T-helper 9 cell (primary cell): ENCODE data around the gene OR10H5.
A peak's percentile ranks its signal among the peaks of the same experiment; 100 is the strongest.
"Not testable (repeated sequence)": the region's sequence is repeated elsewhere in the genome, so short reads cannot be mapped to it uniquely, and the experiment has no call there.

Experiments used
- DNase-seq: peaks from one replicate; pipeline ENCODE4 v3.0.0-alpha.2; 2020

The OR10H5 gene

DNA sequence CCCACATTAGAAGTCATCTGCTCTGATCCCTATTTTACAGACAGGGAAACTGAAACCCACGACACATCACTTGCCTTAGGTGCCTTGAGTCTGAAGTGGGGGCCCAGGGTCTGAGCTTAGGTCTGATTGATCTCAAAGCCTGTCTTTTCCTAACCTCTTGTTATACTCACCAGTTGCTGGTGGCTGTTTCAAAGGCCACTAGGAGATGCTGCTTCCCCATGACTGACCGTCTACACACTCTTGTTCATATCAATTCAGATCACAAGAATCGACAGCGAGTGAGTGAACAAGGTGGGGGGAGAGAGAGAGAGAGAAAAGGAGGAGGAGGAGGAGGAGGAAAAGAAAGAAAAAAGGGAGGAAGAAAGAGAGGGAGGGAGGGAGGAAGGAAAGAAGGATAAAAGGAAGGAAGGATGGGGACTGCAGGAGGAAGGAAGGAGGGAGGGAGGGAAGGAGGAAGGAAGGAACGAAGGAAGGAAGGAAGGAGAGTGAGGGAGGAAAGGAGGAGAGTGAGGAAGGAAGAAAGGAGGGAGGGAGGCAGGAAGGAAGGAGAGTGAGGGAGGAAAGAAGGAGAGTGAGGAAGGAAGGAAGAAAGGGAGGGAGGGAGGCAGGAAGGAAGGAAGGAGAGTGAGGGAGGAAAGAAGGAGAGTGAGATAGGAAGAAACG, 24.7 kb downstream of the OR10H5 start:
- peak; percentile 15 for DNase-seq

DNA sequence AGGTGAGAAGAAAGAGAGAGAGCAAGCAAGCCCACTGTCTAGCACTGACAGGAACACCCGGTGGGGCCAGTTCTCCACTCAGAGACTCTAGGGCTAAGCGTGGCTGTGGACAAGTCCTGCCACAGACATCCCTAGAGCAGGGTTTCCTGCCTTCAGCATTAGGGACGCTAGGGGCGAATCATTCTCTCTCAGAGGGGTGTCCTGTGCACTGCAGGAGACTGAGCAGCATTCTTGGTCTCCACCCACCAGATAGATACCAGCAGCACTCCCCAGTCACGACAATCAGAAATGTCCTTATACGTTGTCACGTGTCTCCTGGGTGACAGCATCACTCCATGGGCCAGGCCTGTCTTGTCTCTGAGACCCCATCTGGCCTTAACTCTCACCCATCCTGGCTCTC, 26.5 kb downstream of the OR10H5 start:
- no peak for DNase-seq

DNA sequence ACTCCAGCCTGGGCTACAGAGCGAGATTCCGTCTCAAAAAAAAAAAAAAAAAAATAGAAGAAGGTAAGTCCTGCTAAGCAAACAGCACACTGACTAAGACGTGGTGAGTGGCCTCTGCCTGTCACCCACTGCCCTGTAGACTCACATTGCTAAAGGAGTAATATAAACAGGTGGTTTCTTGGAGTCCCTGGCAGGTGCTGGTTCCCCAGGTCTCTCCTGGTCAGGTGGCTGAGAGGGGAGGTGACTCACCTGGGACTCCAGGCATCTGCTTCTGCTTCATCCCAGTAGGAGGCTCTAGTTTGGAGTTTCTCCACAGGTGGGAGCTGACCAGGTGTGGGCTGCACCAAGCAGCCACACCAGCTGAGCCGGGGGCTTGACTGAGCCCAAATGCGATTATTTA, 27.8 kb downstream of the OR10H5 start, which contains the start of gene OR10H1:
TSS of gene OR10H1 (minus strand) at position 359 of the 400 bp plus-strand sequence. CDS start 7,627 bp downstream, outside the sequence.
- DNase-seq = no peak

DNA sequence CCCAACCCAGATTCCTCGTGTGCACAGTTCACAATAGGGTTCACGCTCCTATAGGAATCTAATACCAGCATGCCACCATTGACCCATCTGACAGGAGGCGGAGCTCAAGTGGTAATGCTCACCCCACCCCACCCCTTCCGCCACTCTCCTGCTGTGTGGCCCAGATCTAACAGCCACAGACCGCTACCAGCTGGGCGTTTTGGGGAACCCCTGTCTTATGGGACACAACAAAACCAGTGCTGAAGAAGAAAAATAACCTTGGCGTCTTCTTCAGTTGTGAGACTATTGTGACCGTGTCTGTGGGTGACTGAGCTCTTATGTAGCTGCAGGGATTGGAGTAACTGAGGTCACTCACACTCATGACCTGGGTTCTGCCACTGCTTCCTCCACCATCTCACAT, 33.2 kb downstream of the OR10H5 start:
- DNase-seq = no peak

DNA sequence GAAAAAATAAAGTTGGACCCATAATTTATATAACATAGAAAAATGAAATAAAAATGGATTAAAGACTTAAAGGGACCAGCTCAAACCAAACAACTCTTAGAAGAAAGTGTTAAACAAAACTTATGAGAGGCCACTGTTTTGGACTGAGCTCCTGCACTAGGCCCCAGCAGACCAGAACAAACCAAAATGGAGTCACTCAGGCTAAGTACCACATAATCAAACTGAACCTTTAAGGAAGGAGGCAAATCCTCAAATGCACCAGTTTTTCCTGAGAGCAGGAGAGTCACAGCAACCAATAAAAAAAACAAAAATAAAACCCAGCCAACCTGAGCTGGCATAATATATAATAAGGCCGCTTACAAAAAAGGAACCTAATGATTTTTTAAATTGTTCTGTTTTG, 38.3 kb downstream of the OR10H5 start:
- DNase-seq = no peak

DNA sequence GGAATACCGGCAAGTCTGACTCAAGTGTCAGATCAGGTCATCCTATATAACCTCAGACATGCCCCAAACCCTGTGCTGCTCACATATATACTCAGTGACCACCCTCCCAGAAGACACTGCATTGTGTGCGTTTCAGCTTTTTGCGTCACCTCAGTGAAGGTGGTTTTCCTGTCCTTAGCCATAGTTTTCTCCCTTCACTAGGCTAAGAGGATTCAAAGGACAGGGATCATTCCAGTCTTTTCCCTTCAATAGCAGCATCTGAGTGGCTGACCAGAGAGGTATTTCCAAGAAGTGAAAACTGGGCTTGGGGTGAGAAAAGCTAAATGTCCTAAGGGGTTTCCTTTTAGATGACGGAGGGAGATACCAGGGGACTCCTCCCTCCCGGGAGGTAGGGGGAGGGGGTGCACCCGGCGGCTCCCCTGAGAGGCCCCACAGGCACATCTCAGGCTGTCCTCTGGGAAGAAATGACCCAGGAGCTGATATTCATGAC, 40.7 kb downstream of the OR10H5 start:
- no peak for DNase-seq

DNA sequence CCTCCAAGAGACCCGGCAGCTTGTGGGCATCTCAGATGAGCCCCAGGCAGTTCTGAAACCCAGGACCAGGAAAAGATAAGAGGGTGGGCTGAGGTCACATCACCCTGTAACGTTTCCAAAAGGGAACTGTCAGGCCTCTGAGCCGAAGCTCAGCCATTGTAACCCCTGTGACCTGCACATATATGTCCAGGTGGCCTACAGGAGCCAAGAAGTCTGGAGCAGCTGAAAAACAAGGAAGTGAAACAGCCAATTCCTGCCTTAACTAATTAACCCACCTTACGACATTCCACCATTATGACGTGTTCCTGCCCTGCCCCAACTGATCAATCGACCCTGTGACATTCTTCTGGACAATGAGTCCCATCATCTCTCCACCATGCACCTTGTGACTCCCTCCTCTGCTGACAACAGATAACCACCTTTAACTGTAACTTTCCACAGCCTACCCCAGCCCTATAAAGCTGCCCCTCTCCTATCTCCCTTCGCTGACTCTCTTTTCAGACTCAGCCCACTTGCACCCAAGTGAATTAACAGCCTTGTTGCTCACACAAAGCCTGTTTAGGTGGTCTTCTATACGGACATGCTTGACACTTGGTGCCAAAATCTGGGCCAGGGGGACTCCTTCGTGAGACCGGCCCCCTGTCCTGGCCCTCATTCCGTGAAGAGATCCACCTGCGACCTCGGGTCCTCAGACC, 41.3 kb downstream of the OR10H5 start:
- not testable (repeated sequence) for DNase-seq

DNA sequence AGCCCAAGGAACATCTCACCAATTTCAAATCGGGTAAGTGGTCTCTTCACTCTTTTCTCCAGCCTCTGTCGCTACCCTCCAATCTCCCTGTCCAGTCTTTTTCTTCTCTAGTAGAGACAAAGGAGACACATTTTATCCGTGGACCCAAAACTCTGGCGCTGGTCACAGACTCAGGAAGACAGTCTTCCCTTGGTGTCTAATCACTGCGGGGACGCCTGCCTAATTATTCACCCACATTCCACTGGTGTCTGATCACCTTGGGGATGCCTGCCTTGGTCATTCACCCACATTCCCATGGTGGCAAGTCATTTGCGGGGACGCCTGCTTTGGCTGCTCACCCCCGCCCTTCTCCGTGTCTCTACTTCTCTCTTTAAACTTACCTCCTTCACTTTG, 41.8 kb downstream of the OR10H5 start:
- no peak for DNase-seq

DNA sequence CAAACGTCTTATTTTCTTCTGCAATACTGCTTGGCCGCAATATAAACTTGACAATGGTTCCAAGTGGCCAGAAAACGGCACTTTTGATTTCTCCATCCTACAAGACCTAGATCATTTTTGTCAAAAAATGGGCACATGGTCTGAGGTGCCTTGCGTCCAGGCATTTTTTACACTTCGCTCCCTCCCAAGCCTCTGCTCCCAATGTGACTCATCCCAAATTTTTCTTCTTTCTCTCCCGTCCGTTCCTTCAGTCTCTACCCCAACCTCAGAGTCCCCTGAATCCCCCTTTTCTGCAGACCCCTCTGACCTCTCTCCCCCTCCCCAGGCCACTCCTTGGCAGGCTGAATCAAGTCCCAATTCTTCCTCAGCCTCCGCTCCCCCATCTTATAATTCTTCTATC, 42.3 kb downstream of the OR10H5 start:
- DNase-seq = no peak

DNA sequence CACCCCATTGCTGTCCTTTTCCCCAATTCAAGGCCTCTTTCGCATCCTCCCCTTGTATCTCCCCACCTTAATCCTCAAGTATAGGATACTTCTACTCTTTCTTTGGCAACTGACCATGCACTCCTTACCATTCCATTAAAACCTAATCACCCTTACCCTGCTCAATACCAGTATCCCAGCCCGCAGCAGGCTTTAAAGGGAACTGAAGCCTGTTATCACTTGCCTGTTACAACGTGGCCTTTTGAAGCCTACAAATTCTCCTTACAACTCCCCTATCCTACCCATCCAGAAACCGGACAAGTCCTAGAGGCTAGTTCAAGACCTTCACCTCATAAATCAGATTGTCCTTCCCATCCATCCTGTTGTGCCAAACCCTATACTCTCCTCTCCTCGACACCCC, 44.2 kb downstream of the OR10H5 start:
- no peak for DNase-seq

DNA sequence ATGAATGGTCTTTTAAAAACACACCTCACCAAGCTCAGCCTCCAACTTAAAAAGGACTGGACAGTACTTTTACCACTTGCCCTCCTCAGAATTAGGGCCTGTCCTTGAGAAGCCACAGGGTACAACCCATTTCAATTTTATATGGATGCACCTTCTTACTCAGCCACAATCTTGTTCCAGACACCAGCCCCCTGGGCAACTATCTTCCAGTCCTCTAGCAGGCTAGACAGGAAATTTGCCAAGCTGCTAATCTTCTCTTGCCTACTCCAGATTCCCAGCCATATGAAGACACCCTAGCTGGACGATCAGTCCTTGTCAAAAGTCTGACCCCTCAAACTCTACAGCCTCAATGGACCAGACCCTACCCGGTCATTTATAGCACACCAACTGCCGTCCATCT, 46.8 kb downstream of the OR10H5 start:
- DNase-seq = not testable (repeated sequence)

DNA sequence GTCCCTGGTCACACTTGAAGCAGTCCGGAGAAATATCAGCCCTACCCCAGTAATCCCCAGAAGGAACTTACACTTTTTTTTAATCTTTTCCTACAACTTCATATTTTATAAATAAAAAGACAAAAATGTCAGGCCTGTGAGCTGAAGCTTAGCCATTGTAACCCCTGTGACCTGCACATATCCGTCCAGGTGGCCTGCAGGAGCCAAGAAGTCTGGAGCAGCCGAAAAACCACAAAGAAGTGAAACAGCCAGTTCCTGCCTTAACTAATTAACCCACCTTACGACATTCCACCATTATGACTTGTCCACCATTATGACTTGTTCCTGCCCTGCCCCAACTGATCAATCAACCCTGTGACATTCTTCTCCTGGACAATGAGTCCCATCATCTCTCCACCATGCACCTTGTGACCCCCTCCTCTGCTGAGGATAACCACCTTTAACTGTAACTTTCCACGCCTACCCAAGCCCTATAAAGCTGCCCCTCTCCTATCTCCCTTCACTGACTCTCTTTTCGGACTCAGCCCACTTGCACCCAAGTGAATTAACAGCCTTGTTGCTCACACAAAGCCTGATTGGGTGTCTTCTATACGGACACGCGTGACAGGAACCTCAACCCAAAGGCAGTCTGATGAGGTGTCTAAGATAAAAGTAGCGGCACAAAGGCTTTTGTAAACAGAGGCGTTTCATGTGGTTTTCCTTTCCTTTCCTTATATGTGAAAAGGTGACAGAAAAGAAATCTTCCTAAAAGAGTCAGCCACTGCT, 48.3 kb downstream of the OR10H5 start:
- DNase-seq = peak; percentile 48

DNA sequence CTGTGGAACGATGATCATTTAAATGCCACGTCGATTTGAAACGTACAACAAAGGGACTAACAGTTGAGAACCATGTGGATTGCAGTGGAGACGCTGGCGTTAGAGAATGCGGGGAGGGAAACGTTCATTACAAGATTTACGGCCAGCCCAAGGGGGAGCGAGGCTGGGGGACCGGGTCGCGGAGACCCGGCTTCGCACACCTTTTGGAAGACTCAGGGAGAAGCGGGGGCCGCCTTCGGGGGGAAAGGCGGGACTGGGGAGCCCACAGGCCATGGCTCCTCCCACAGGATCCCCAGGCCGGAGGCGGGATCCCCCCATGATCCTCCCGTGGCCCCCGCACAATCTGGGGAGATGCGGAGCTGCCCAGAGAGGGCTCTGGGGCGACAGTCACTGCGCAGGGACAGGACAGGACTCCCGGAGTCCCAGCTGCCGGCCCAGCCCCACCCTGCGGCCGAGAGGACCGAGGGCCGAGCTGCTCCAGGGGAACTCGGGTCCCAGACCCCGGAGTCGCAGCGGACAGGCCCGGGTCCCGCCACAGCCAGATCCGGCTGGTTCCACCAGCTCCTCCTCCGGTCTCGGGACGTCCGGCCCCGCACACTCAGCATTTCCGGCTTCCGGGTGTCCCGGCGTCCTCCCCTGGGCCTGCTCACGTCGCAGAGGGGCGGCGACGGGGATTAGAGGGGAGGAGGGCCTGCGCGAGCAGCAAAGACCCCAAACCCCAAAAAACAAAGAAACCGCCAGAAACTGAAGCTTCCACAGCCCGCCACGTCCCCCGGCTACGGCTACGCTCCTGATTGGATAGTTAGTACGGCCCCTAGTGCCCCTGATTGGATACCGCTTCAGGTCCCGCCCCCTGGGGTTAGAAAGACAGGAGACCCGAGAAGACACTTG, 49.1 kb downstream of the OR10H5 start:
- DNase-seq = peak; percentile 89

DNA sequence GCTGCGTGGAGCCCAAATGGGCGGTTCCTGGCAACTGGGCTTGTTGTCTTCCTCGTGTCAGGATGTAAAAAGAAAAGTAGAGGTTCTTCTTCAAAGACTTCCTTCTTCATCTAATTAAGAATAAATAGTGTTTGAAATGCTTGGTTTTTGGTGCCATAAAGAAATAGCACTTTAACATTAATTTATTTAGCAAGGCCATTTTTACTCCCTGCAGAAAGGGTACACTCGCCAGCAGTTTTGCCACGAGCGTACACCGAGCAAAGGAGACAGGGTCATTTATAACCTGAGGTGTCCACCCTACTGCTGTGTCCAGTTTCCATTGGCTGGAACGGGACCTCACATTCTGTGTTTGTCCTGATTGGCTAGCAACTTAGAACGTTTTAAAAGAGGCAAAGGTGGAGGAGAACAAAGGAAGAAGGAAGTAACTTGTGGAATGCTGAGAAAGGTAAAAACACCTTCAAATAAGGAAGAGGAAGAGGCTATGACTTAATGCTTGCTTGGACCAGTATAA, 49.8 kb downstream of the OR10H5 start:
- no peak for DNase-seq

DNA sequence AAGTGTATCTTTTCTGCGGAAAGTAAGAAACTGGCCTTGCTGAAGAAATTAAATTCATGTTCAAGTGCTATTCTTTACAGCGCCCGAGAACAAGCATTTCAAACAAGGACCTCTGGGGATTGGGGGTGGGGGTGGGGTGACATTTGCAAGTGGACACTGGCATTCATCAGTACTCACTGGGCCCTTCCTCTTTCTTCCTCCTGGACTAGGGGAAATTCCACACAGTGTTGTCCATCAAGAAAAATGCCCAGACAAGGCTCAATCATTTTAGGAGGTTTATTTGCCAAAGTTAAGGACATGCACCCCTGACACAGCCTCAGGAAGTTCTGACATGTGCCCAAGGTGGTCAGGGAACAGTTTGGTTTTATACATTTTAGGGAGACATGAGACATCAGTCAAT, 50.9 kb downstream of the OR10H5 start:
- DNase-seq = no peak

DNA sequence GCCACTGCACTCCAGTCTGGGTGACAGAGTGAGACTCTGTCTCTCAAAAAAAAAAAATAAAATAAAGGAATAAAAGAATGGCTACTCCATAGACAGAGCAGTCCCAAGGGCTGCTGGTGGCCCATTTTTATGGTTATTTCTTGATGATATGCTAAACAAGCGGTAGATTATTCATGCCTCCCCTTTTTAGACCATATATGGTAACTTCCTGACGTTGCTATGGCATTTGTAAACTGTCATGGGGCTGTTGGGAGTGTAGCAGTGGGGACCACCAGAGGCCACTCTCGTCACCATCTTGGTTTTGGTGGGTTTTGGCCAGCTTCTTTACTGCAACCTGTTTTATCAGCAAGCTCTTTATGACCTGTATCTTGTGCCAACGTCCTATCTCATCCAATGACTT, 52.4 kb downstream of the OR10H5 start:
- DNase-seq = not testable (repeated sequence)

DNA sequence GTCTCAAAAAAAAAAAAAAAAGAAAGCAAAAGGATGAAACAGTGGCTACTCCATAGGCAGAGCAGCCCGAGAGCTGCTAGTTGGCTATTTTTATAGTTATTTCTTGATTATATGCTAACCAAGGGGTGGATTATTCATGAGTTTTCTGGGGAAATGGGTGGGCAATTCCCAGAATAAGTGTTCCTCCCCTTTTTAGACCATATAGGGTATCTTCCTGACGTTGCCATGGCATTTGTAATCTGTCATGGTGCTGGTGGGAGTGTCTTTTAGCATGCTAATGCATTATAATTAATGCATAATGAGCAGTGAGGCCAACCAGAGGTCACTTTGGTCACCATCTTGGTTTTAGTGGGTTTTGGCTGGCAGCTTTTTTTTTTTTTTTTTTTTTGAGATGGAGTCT, 53.4 kb downstream of the OR10H5 start:
- no peak for DNase-seq

DNA sequence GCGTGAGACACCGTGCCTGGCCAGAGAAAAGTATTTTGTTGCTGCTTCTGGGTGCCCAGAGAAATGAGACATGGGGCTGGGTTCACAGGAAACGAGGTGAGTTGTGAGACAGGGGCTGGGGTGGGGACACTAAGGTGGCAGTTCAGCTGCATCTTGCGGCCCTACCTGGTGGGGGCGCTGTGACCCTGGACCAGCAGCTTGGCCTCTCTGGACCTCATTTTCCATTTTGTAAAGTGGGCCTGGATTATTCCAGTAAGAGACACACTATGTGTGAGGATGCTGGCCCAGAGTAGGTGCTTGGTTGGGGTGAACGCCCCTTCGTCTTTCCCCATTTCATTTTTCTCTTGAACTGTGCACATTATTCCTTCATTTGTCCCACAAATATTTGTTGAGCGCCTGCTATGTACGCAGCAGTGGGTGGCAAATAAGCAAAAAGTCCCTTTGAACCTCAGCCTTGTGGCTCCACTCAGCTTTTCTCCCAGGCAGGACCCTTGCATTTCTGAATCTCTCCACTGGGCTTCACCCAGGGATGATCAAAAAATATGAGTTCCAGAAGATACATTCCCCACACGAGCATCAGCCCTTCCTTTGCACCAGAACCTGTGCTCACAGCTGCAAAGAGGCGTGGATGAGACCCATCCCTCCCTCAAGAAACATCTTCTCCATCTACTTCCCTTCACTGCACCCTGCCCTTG, 54.6 kb downstream of the OR10H5 start:
- no peak for DNase-seq

DNA sequence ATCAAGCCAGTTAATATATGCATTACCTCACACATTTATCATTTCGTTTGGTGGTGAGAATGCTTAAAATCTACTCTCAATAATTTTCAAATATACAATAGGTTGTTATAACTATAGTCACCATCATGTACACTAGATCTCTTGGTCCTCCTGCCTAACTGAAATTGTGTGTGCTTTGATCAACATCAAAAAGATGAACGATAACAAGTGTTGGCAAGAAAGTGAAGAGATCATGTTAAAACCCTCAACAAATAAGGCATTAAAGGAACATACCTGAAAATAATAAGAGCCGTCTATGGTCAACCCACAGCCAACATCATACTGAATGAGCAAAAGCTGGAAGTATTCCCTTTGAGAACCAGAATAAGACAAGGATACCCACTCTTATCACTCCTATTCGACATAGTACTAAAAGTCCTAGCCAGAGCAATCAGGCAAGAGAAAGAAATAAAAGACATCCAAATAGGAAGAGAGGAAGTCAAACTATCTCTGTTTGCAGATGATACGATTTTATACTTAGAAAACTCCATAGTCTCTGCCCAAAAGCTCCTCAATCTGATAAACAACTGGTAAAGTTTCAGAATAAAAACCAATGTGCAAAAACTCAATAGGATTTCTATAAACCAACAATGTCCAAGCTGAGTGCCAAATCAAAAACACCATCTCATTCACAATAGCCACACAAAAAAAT, 55.9 kb downstream of the OR10H5 start:
- no peak for DNase-seq

DNA sequence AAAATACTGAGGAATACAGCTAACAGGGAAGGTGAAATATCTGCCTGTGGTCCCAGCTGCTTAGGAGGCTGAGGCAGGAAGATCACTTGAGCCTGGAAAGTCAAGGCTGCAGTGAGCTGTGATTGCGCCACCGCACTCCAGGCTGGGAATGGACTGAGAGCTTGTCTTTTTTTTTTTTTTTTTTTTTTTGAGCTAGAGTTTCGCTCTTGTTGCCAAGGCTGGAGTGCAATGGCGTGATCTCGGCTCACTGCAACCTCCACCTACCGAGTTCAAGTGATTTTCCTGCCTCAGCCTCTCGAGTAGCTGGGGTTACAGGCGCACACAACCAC, 56.4 kb downstream of the OR10H5 start:
- not testable (repeated sequence) for DNase-seq

DNA sequence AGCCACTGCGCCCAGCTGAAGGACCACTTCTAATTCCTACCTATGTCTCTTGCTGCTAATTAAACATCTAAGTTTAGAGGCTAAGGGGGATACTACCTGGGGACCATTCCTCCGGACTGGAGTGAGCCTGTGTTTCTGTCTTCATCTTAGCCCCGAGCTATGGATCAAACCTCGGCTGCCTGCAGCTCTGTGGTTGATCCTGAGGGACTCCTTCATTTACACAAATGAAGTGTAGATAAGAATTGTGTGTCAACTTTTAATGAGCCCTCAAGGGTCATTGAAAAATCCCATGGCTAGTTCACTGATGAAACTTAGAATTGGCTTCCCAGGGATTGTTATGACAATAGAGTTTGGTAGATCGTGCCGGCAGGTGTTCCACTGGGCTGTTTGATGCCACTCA, 59.5 kb downstream of the OR10H5 start:
- DNase-seq = no peak
